ENCODE data around the gene VPS36.

- TF ChIP-seq, protein P1, sequence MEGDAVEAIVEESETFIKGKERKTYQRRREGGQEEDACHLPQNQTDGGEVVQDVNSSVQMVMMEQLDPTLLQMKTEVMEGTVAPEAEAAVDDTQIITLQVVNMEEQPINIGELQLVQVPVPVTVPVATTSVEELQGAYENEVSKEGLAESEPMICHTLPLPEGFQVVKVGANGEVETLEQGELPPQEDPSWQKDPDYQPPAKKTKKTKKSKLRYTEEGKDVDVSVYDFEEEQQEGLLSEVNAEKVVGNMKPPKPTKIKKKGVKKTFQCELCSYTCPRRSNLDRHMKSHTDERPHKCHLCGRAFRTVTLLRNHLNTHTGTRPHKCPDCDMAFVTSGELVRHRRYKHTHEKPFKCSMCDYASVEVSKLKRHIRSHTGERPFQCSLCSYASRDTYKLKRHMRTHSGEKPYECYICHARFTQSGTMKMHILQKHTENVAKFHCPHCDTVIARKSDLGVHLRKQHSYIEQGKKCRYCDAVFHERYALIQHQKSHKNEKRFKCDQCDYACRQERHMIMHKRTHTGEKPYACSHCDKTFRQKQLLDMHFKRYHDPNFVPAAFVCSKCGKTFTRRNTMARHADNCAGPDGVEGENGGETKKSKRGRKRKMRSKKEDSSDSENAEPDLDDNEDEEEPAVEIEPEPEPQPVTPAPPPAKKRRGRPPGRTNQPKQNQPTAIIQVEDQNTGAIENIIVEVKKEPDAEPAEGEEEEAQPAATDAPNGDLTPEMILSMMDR (conservative IDR thresholded peaks at IDR 0.05; ENCODE audit: low read length), result no peak
- TF ChIP-seq EZH2phosphoT487 (IDR thresholded peaks at IDR 0.05; ENCODE audit: borderline replicate concordance, low read depth, low read length), result no peak
These were observed 29.2 kb downstream of the VPS36 start for GRCh38 chr13:52421216-52421615.

Measured in OCI-LY7 (cell line).